H9 (cell line): Measurements from ENCODE around the gene KMT5B. TPM values are rescaled to one million over a fixed set of nuclear protein-coding genes. Genes with fewer than 3 reads are reported as not detected.

Experiments
- DNase-seq: peaks from one replicate; pipeline ENCODE4 v3.0.0-alpha.2; 2017
- H2AFZ ChIP-seq: one replicate; pipeline ENCODE4 v1.6.1; 2013; ENCODE audit warnings: mild to moderate bottlenecking, low read length, control low read depth, moderate library complexity
- H2AK5ac ChIP-seq: 2 replicates; pipeline ENCODE4 v1.6.1; 2013; ENCODE audit warnings: low read length, control low read depth, mixed read lengths; ENCODE audit not compliant: insufficient read length
- H2BK120ac ChIP-seq: one replicate; pipeline ENCODE4 v1.6.1; 2013; ENCODE audit warnings: low read depth, mild to moderate bottlenecking, low read length, control low read depth, inconsistent platforms; ENCODE audit not compliant: poor library complexity, severe bottlenecking
- H2BK12ac ChIP-seq: 2 replicates; pipeline ENCODE4 v1.6.1; 2013; ENCODE audit warnings: low read length, control low read depth, mixed read lengths, low read depth; ENCODE audit not compliant: insufficient read length
- H2BK15ac ChIP-seq: 2 replicates; pipeline ENCODE4 v1.6.1; 2013; ENCODE audit warnings: low read depth, low read length, control low read depth
- H2BK20ac ChIP-seq: one replicate; pipeline ENCODE4 v1.6.1; 2013; ENCODE audit warnings: low read depth, mild to moderate bottlenecking, low read length, control low read depth, inconsistent platforms; ENCODE audit not compliant: poor library complexity, severe bottlenecking
- H2BK5ac ChIP-seq: 2 replicates; pipeline ENCODE4 v1.6.1; 2013; ENCODE audit warnings: low read length, control low read depth, mixed read lengths; ENCODE audit not compliant: insufficient read length
- H3K14ac ChIP-seq: 2 replicates; pipeline ENCODE4 v1.6.1; 2013; ENCODE audit warnings: low read length, control low read depth; ENCODE audit not compliant: insufficient read depth
- H3K18ac ChIP-seq: 2 replicates; pipeline ENCODE4 v1.6.1; 2013; ENCODE audit warnings: low read depth, mild to moderate bottlenecking, mixed read lengths, low read length, control low read depth; ENCODE audit not compliant: insufficient read length
- H3K23ac ChIP-seq: 2 replicates; pipeline ENCODE4 v1.6.1; 2013; ENCODE audit warnings: low read length, control low read depth, mixed read lengths, low read depth; ENCODE audit not compliant: insufficient read length
- H3K23me2 ChIP-seq: 2 replicates; pipeline ENCODE4 v1.6.1; 2013; ENCODE audit warnings: low read depth, mild to moderate bottlenecking, mixed read lengths, low read length, control low read depth; ENCODE audit not compliant: insufficient read length, poor library complexity, severe bottlenecking
- H3K27ac ChIP-seq: 2 replicates; pipeline ENCODE4 v1.5.1; 2013; ENCODE audit warnings: low read length, control low read depth, mixed read lengths, low read depth; ENCODE audit not compliant: insufficient read length
- H3K27me3 ChIP-seq: 2 replicates; pipeline ENCODE4 v1.6.1; 2013; ENCODE audit warnings: low read length, control low read depth, inconsistent platforms; ENCODE audit not compliant: insufficient read depth
- H3K4ac ChIP-seq: 2 replicates; pipeline ENCODE4 v1.6.1; 2013; ENCODE audit warnings: low read depth, mild to moderate bottlenecking, control low read depth, inconsistent platforms, low read length, moderate library complexity
- H3K4me1 ChIP-seq: 2 replicates; pipeline ENCODE4 v1.6.1; 2013; ENCODE audit warnings: low read length, control low read depth, inconsistent platforms; ENCODE audit not compliant: insufficient read depth
- H3K4me2 ChIP-seq: 2 replicates; pipeline ENCODE4 v1.6.1; 2013; ENCODE audit warnings: low read length, control low read depth, mixed read lengths; ENCODE audit not compliant: insufficient read length, insufficient read depth
- H3K56ac ChIP-seq: 2 replicates; pipeline ENCODE4 v1.6.1; 2013; ENCODE audit warnings: low read depth, mild to moderate bottlenecking, mixed read lengths, low read length, control low read depth; ENCODE audit not compliant: insufficient read length
- H3K79me1 ChIP-seq: 2 replicates; pipeline ENCODE4 v1.6.1; 2013; ENCODE audit warnings: low read depth, mild to moderate bottlenecking, moderate library complexity, low read length, control low read depth, inconsistent platforms; ENCODE audit not compliant: insufficient read depth, poor library complexity, severe bottlenecking
- H3K79me2 ChIP-seq: 2 replicates; pipeline ENCODE4 v1.6.1; 2013; ENCODE audit warnings: low read length, control low read depth, inconsistent platforms; ENCODE audit not compliant: insufficient read depth
- H3K9ac ChIP-seq: 2 replicates; pipeline ENCODE4 v1.6.1; 2013; ENCODE audit warnings: low read length, control low read depth, mixed read lengths; ENCODE audit not compliant: insufficient read length; ENCODE audit errors: extremely low read depth
- H3K9me3 ChIP-seq: one replicate; pipeline ENCODE4 v1.6.1; 2013; ENCODE audit warnings: low read depth, low read length, inconsistent platforms; ENCODE audit not compliant: control insufficient read depth
- H3T11ph ChIP-seq: one replicate; pipeline ENCODE4 v1.6.1; 2013; ENCODE audit warnings: mild to moderate bottlenecking, low read length, control low read depth, inconsistent platforms
- H4K20me1 ChIP-seq: one replicate; pipeline ENCODE4 v1.6.1; 2013; ENCODE audit not compliant: control insufficient read depth, insufficient read length, insufficient read depth
- H4K5ac ChIP-seq: 2 replicates; pipeline ENCODE4 v1.6.1; 2013; ENCODE audit warnings: low read depth, mild to moderate bottlenecking, mixed read lengths, low read length, control low read depth; ENCODE audit not compliant: insufficient read length
- H4K8ac ChIP-seq: replicated peaks from 2 replicates; pipeline ENCODE4 v1.6.1; 2013; ENCODE audit warnings: low read length, control low read depth, mixed read lengths, low read depth; ENCODE audit not compliant: insufficient read length
- H4K91ac ChIP-seq: 2 replicates; pipeline ENCODE4 v1.6.1; 2013; ENCODE audit warnings: low read depth, mild to moderate bottlenecking, moderate library complexity, mixed read lengths, low read length, control low read depth; ENCODE audit not compliant: insufficient read length
- H3K27ac Mint-ChIP-seq, 3 experiments: 2 replicates in 2 of 3; 3 replicates in 1 of 3; pipeline ENCODE4 v1.8.0; 2020 to 2021; ENCODE audit warnings: mixed read lengths in 3 of 3, mild to moderate bottlenecking in 1 of 3, moderate library complexity in 1 of 3
- H3K27me3 Mint-ChIP-seq: 2 replicates; pipeline ENCODE4 v1.8.0; 2021; ENCODE audit warnings: low read depth, mild to moderate bottlenecking, moderate library complexity, mixed read lengths
- H3K36me3 Mint-ChIP-seq, 3 experiments: 2 replicates in 2 of 3; 3 replicates in 1 of 3; pipeline ENCODE4 v1.8.0; 2020 to 2021; ENCODE audit warnings: low read depth in 3 of 3, mixed read lengths in 3 of 3; ENCODE audit not compliant: insufficient read depth in 1 of 3
- H3K4me1 Mint-ChIP-seq, 2 experiments: 2 replicates each; pipeline ENCODE4 v1.8.0; 2020; ENCODE audit warnings: mixed read lengths in 2 of 2
- H3K4me3 Mint-ChIP-seq, 2 experiments: 2 replicates in 1 of 2; 3 replicates in 1 of 2; pipeline ENCODE4 v1.8.0; 2020 to 2021; ENCODE audit warnings: mild to moderate bottlenecking in 2 of 2, mixed read lengths in 2 of 2, moderate library complexity in 1 of 2
- H3K9me3 Mint-ChIP-seq, 2 experiments: 2 replicates in 1 of 2; 3 replicates in 1 of 2; pipeline ENCODE4 v1.8.0; 2020; ENCODE audit warnings: mild to moderate bottlenecking in 2 of 2, mixed read lengths in 2 of 2, moderate library complexity in 1 of 2
- WGBS: extraction: QIAGEN DNeasy Blood & Tissue Kit; methylation state at CpG from one replicate; pipeline ENCODE4 v1.1.7; 2013; ENCODE audit warnings: missing lambda C conversion rate, low lambda C conversion rate, mixed read lengths; ENCODE audit not compliant: insufficient read length; ENCODE audit errors: extremely low coverage; 5-methylcytosine and 5-hydroxymethylcytosine counted together
- total RNA-seq: library from RNA; stranded (reverse); gene quantifications from 2 replicates; pipeline ENCODE4 v1.2.1, GENCODE V29; 2021
- TF ChIP-seq, protein P1 (sequence below): fragments of 200-600 bp; sonication (generic); conservative IDR thresholded peaks from 3 replicates; pipeline ENCODE4 v1.8.0; 2021; ENCODE audit warnings: antibody characterized with exemption, mild to moderate bottlenecking

KMT5B gene
- total RNA-seq, 1 experiment from 2014 or later, result 61.6 TPM

- Histone ChIP-seq H4K5ac (no peak overlapping the region), H2BK20ac (no peak overlapping the region), H3T11ph (no peak overlapping the region), H3K4me1 (no peaks in the 10 kb centered on the region; the same call in 1 of the 2 replicates), H3K23ac (no peak overlapping the region), H2BK15ac (no peak overlapping the region), H2AK5ac (no peak overlapping the region), H2BK12ac (no peak overlapping the region), H3K18ac (no peak overlapping the region), H3K9me3 (no peaks in the 10 kb centered on the region), H4K8ac (no peak overlapping the region), H3K14ac (no peak overlapping the region), H3K23me2 (peaks cover 14% of the 10 kb centered on the region), H4K20me1 (no peaks in the 10 kb centered on the region), H3K79me1 (peaks cover 4% of the 10 kb centered on the region), H4K91ac (no peak overlapping the region), H3K9ac (no peak overlapping the region), H2BK5ac (no peak overlapping the region), H3K4ac (no peak overlapping the region), H3K27me3 (no peaks in the 10 kb centered on the region), H3K56ac (no peak overlapping the region), H3K27ac (no peak overlapping the region), H3K79me2 (peaks cover 63% of the 10 kb centered on the region), H3K4me2 (no peak overlapping the region), H2BK120ac (no peak overlapping the region), H2AFZ (no peak overlapping the region)
- Mint-ChIP-seq H3K9me3 (no peaks in the 10 kb centered on the region), H3K4me1 (peaks cover 28 to 38% of the 10 kb centered on the region in 2 experiments), H3K4me3 (peak overlapping the region in 1 of 2 experiments; percentile 4; a peak in 1 of 5 replicates), H3K27me3 (no peaks in the 10 kb centered on the region), H3K36me3 (peaks cover 5 to 43% (median 26%) of the 10 kb centered on the region in 3 experiments; a peak in 5 of 7 replicates), H3K27ac (peak overlapping the region in 2 of 3 experiments; percentile 14 to 92; a peak in 3 of 7 replicates)
- TF ChIP-seq, protein P1, sequence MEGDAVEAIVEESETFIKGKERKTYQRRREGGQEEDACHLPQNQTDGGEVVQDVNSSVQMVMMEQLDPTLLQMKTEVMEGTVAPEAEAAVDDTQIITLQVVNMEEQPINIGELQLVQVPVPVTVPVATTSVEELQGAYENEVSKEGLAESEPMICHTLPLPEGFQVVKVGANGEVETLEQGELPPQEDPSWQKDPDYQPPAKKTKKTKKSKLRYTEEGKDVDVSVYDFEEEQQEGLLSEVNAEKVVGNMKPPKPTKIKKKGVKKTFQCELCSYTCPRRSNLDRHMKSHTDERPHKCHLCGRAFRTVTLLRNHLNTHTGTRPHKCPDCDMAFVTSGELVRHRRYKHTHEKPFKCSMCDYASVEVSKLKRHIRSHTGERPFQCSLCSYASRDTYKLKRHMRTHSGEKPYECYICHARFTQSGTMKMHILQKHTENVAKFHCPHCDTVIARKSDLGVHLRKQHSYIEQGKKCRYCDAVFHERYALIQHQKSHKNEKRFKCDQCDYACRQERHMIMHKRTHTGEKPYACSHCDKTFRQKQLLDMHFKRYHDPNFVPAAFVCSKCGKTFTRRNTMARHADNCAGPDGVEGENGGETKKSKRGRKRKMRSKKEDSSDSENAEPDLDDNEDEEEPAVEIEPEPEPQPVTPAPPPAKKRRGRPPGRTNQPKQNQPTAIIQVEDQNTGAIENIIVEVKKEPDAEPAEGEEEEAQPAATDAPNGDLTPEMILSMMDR, result no peak
- no CpG with 5 or more reads among the region's 3 CpGs for WGBS
- DNase-seq, result no peak
Observed at GRCh38 chr11:68116974-68117373, 96.1 kb downstream of the KMT5B start.
